Posterior cingulate gyrus (tissue), 11 donors: ENCODE measurements around the gene COA1.

ENCODE experiments used
- DNase-seq, 10 donors: peaks; one replicate each; pipeline versions ENCODE4 v3.0.0 to v3.0.0-alpha.2; 2020 to 2021; ENCODE audit warnings: mixed read lengths in 3 of 10
- intact Hi-C: fragments of 100-400 bp; cut with DNase I; formaldehyde crosslinking; loops from one replicate; pipeline ENCODE4 v1.15.1; 2023

The COA1 gene

GRCh38 chr7:43659549-43659896 is 69.8 kb downstream of the COA1 start:
- intact Hi-C loops, result no loop called here
- no peak for DNase-seq

- no peak for DNase-seq
- intact Hi-C loops, result no loop called here
Observed at GRCh38 chr7:43658718-43659548, 70.4 kb downstream of the COA1 start.

GRCh38 chr7:43656997-43657396 is 72.3 kb downstream of the COA1 start:
- intact Hi-C loops, result no loop called here
- DNase-seq, result no peak

- DNase-seq, result no peak
- intact Hi-C loops, result no loop called here
Observed at GRCh38 chr7:43655584-43655983, 73.7 kb downstream of the COA1 start.

GRCh38 chr7:43653891-43654504 is 75.3 kb downstream of the COA1 start:
- no peak for DNase-seq
- intact Hi-C loops, result loop anchor here (5.0 kb wide), 1 partner anchor 72 kb away; the partner anchor contains the start of gene STK17A

- no peak for DNase-seq
Observed at GRCh38 chr7:43653466-43653865, 75.9 kb downstream of the COA1 start.

GRCh38 chr7:43652364-43652763 is 77.0 kb downstream of the COA1 start:
- no peak for DNase-seq
- intact Hi-C loops, result loop anchor here (5.0 kb wide), 1 partner anchor 70 kb away; the partner anchor contains the start of gene STK17A

More at GRCh38 chr7:43653466-43653865, 75.9 kb downstream of the COA1 start:
- intact Hi-C loops, result loop anchor here (5.0 kb wide), 1 partner anchor 71 kb away; the partner anchor contains the start of gene STK17A

GRCh38 chr7:43650457-43651052 is 78.8 kb downstream of the COA1 start:
- intact Hi-C loops, result loop anchor here (5.0 kb wide), 1 partner anchor 68 kb away; the partner anchor contains the start of gene STK17A
- DNase-seq, result no peak

- intact Hi-C loops, result loop anchor here (5.0 kb wide), 1 partner anchor 68 kb away; the partner anchor contains the start of gene STK17A
- DNase-seq, result no peak
Observed at GRCh38 chr7:43649755-43650274, 79.5 kb downstream of the COA1 start.

- DNase-seq, result no peak
- intact Hi-C loops, result no loop called here
Observed at GRCh38 chr7:43648473-43649406, 80.6 kb downstream of the COA1 start.

GRCh38 chr7:43647673-43648472 is 81.5 kb downstream of the COA1 start:
- intact Hi-C loops, result no loop called here
- peak; percentile 48 to 94 (median 66) for DNase-seq

GRCh38 chr7:43647339-43647672 is 82.0 kb downstream of the COA1 start:
- intact Hi-C loops, result no loop called here
- DNase-seq, result no peak

GRCh38 chr7:43646603-43647338 is 82.6 kb downstream of the COA1 start:
- peak in 4 of 10 donors; percentile 33 to 84 (median 40) for DNase-seq
- intact Hi-C loops, result no loop called here

- intact Hi-C loops, result no loop called here
- no peak for DNase-seq
Observed at GRCh38 chr7:43645699-43646226, 83.6 kb downstream of the COA1 start.

GRCh38 chr7:43643846-43644245 is 85.5 kb downstream of the COA1 start:
- no peak for DNase-seq
- intact Hi-C loops, result no loop called here

- intact Hi-C loops, result no loop called here
- DNase-seq, result no peak
Observed at GRCh38 chr7:43642897-43643630, 86.3 kb downstream of the COA1 start.

- intact Hi-C loops, result no loop called here
- DNase-seq, result no peak
Observed at GRCh38 chr7:43640679-43641078, 88.6 kb downstream of the COA1 start.
